C1 segment of cervical spinal cord (tissue), 14 donors: ENCODE data around the gene SMIM3.
"Not testable (repeated sequence)": the region's sequence is repeated elsewhere in the genome, so short reads cannot be mapped to it uniquely, and the experiment has no call there.

Experiments
- DNase-seq, 14 donors: peaks; one replicate each; lab custom pipeline; 2025; lab: John Stamatoyannopoulos, UW

The SMIM3 gene

GRCh38 chr5:150793423-150793888 is 14.9 kb downstream of the SMIM3 start:
- not testable (repeated sequence) for DNase-seq

- no peak for DNase-seq
Observed at GRCh38 chr5:150794927-150795326, 16.4 kb downstream of the SMIM3 start.

- DNase-seq = no peak
Observed at GRCh38 chr5:150797384-150797783, 18.8 kb downstream of the SMIM3 start.

- peak in 6 of 14 donors; percentile 15 to 51 (median 22) for DNase-seq
Observed at GRCh38 chr5:150801117-150801927, 22.8 kb downstream of the SMIM3 start.

- DNase-seq = no peak
Observed at GRCh38 chr5:150804388-150804787, 25.8 kb downstream of the SMIM3 start.

- DNase-seq = no peak
Observed at GRCh38 chr5:150809363-150809762, 30.8 kb downstream of the SMIM3 start.

GRCh38 chr5:150815010-150815409 is 36.5 kb downstream of the SMIM3 start:
- DNase-seq = no peak

GRCh38 chr5:150816946-150817345 is 38.4 kb downstream of the SMIM3 start:
- no peak for DNase-seq

GRCh38 chr5:150829744-150830143 is 51.2 kb downstream of the SMIM3 start:
- DNase-seq = no peak

GRCh38 chr5:150831821-150832220 is 53.3 kb downstream of the SMIM3 start:
- not testable (repeated sequence) for DNase-seq

- DNase-seq = no peak
Observed at GRCh38 chr5:150836064-150836463, 57.5 kb downstream of the SMIM3 start.

- DNase-seq = no peak
Observed at GRCh38 chr5:150836703-150837102, 58.1 kb downstream of the SMIM3 start.

GRCh38 chr5:150845185-150845859 is 66.8 kb downstream of the SMIM3 start:
- not testable (repeated sequence) for DNase-seq

GRCh38 chr5:150846308-150846653 is 67.7 kb downstream of the SMIM3 start, which contains the start of gene IRGM:
IRGM (plus strand) TSS chr5:150846521; CDS start chr5:150848124, 1,603 bp downstream.
- DNase-seq = not testable (repeated sequence)
